SK-N-SH (cell line): ENCODE data around the gene MALRD1. TPM values are rescaled to one million over a fixed set of nuclear protein-coding genes. Genes with fewer than 3 reads are reported as not detected.

Experiments used
- CTCF ChIA-PET: fragments of 300-600, 350-600 bp; formaldehyde crosslinking; extraction: SDS; loops from one replicate; lab custom pipeline; 2021; lab: Yijun Ruan, JAX
- POLR2A ChIA-PET: fragments of 350-600 bp; sonication (Branson Sonifier 250); formaldehyde crosslinking; extraction: SDS; loops from one replicate; lab custom pipeline; 2020; ENCODE audit warnings: antibody characterized with exemption, inconsistent platforms; lab: Yijun Ruan, JAX
- DNase-seq: peaks from one replicate; pipeline ENCODE4 v3.0.0; 2012
- H2AFZ ChIP-seq: fragments of 200-600 bp; sonication (generic); 2 replicates; pipeline ENCODE4 v1.8.1; 2016; ENCODE audit warnings: antibody characterized with exemption, mild to moderate bottlenecking, low read depth
- H3F3A ChIP-seq: fragments of 200-600 bp; sonication (generic); replicated peaks from 2 replicates; pipeline ENCODE3; 2016; ENCODE audit warnings: antibody characterized with exemption, mild to moderate bottlenecking; ENCODE audit not compliant: insufficient read depth
- H3K27ac ChIP-seq, 2 experiments: fragments of 200-500 bp in 1 of 2; fragments of 200-600 bp in 1 of 2; sonication (Bioruptor generic) in 1 of 2; sonication (generic), shearing (Covaris generic) in 1 of 2; 2 replicates each; pipeline versions ENCODE4 v1.5.1 to v1.6.1; 2014 to 2016; ENCODE audit warnings: low read depth in 2 of 2, inconsistent platforms in 1 of 2, low read length in 1 of 2, mild to moderate bottlenecking in 1 of 2, mixed read lengths in 1 of 2
- H3K27me3 ChIP-seq: fragments of 200-600 bp; sonication (generic), shearing (Covaris generic); 2 replicates; pipeline ENCODE4 v1.6.1; 2016; ENCODE audit warnings: mixed run types; ENCODE audit not compliant: insufficient read depth
- H3K36me3 ChIP-seq, 2 experiments: fragments of 200-500 bp in 1 of 2; fragments of 200-600 bp in 1 of 2; sonication (Bioruptor generic) in 1 of 2; sonication (generic) in 1 of 2; replicated peaks in 1 of 2; 2 replicates each; pipeline versions ENCODE3 to v1.5.1; 2014 to 2016; ENCODE audit warnings: low read length in 1 of 2, mild to moderate bottlenecking in 1 of 2; ENCODE audit not compliant: insufficient read depth in 2 of 2, control insufficient read depth in 1 of 2
- H3K4me1 ChIP-seq, 2 experiments: fragments of 200-500 bp in 1 of 2; fragments of 200-600 bp in 1 of 2; sonication (Bioruptor generic) in 1 of 2; sonication (generic), shearing (Covaris generic) in 1 of 2; 2 replicates each; pipeline versions ENCODE4 v1.5.1 to v1.6.1; 2014 to 2016; ENCODE audit warnings: low read depth in 1 of 2, low read length in 1 of 2, mixed run types in 1 of 2; ENCODE audit not compliant: insufficient read depth in 2 of 2, control insufficient read depth in 1 of 2
- H3K4me2 ChIP-seq: fragments of 200-600 bp; sonication (generic), shearing (Covaris generic); 2 replicates; pipeline ENCODE4 v1.6.1; 2017; ENCODE audit warnings: mixed run types
- H3K4me3 ChIP-seq, 2 experiments: fragments of 200-500 bp in 1 of 2; fragments of 200-600 bp in 1 of 2; sonication (Bioruptor generic) in 1 of 2; sonication (generic), shearing (Covaris generic) in 1 of 2; 2 replicates each; pipeline versions ENCODE4 v1.5.1 to v1.8.1; 2014 to 2016; ENCODE audit warnings: low read depth in 2 of 2, inconsistent platforms in 1 of 2, low read length in 1 of 2, mild to moderate bottlenecking in 1 of 2, mixed read lengths in 1 of 2, moderate library complexity in 1 of 2
- H3K79me2 ChIP-seq: fragments of 200-600 bp; sonication (generic); 2 replicates; pipeline ENCODE4 v1.8.1; 2017; ENCODE audit warnings: mild to moderate bottlenecking; ENCODE audit not compliant: insufficient read depth
- H3K9ac ChIP-seq: fragments of 200-600 bp; sonication (generic); 2 replicates; pipeline ENCODE4 v1.6.1; 2017; ENCODE audit warnings: mixed run types
- H3K9me2 ChIP-seq: fragments of 200-600 bp; sonication (generic); 2 replicates; pipeline ENCODE4 v1.6.1; 2017; ENCODE audit warnings: mixed run types
- H3K9me3 ChIP-seq: fragments of 200-600 bp; sonication (generic); 2 replicates; pipeline ENCODE4 v1.6.1; 2017; ENCODE audit warnings: mixed run types, mild to moderate bottlenecking, moderate library complexity
- H4K20me1 ChIP-seq: fragments of 200-600 bp; sonication (generic); 2 replicates; pipeline ENCODE4 v1.6.1; 2017; ENCODE audit warnings: mild to moderate bottlenecking, mixed run types; ENCODE audit not compliant: insufficient read depth
- ELF1 ChIP-seq: IDR thresholded peaks from 2 replicates; pipeline ENCODE4 v1.4.0; 2012
- EP300 ChIP-seq, 2 experiments: IDR thresholded peaks; 2 replicates each; pipeline versions ENCODE4 v1.4.0 to v1.6.1; 2012; ENCODE audit warnings: borderline replicate concordance in 1 of 2, low read depth in 1 of 2, low read length in 1 of 2
- EZH2phosphoT487 ChIP-seq: fragments of 200-600 bp; sonication (generic); IDR thresholded peaks from 2 replicates; pipeline ENCODE4 v1.6.1; 2017; ENCODE audit warnings: low read depth, mixed run types, mild to moderate bottlenecking, antibody characterized with exemption, moderate library complexity, borderline replicate concordance
- FOSL2 ChIP-seq: IDR thresholded peaks from 2 replicates; pipeline ENCODE4 v1.4.0; 2012; ENCODE audit warnings: low read depth, mild to moderate bottlenecking, moderate library complexity, borderline replicate concordance
- FOXJ3 ChIP-seq: sonication (generic); formaldehyde crosslinking; IDR thresholded peaks from 2 replicates; pipeline ENCODE4 v1.5.1; 2020; ENCODE audit warnings: mild to moderate bottlenecking, missing genetic modification reagents
- FOXM1 ChIP-seq: IDR thresholded peaks from 2 replicates; pipeline ENCODE4 v1.4.0; 2012; ENCODE audit warnings: low read depth, mild to moderate bottlenecking
- GABPA ChIP-seq: IDR thresholded peaks from 2 replicates; pipeline ENCODE4 v1.4.0; 2012; ENCODE audit warnings: low read depth, mild to moderate bottlenecking
- GATA2 ChIP-seq: sonication (generic); formaldehyde crosslinking; IDR thresholded peaks from 2 replicates; pipeline ENCODE4 v1.5.0; 2020; ENCODE audit warnings: mild to moderate bottlenecking, missing genetic modification reagents
- JUND ChIP-seq: IDR thresholded peaks from 2 replicates; pipeline ENCODE4 v1.4.0; 2012
- MEF2A ChIP-seq: IDR thresholded peaks from 2 replicates; pipeline ENCODE4 v1.4.0; 2012; ENCODE audit warnings: low read depth, borderline replicate concordance
- MXI1 ChIP-seq: IDR thresholded peaks from 2 replicates; pipeline ENCODE4 v1.6.1; 2012; ENCODE audit warnings: mild to moderate bottlenecking, low read depth, low read length, improper control_type of control experiment
- NFIC ChIP-seq: IDR thresholded peaks from 2 replicates; pipeline ENCODE4 v1.4.0; 2012; ENCODE audit warnings: borderline replicate concordance
- POLR2AphosphoS5 ChIP-seq: IDR thresholded peaks from 2 replicates; pipeline ENCODE4 v1.6.1; 2012; ENCODE audit warnings: low read depth, low read length
- RAD21 ChIP-seq: IDR thresholded peaks from 2 replicates; pipeline ENCODE4 v1.6.1; 2012; ENCODE audit warnings: mild to moderate bottlenecking, low read length
- RXRA ChIP-seq: IDR thresholded peaks from 2 replicates; pipeline ENCODE4 v1.4.0; 2012; ENCODE audit warnings: low read depth, mild to moderate bottlenecking, borderline replicate concordance
- TCF12 ChIP-seq: IDR thresholded peaks from 2 replicates; pipeline ENCODE4 v1.4.0; 2012
- WGBS: methylation state at CpG from one replicate; pipeline ENCODE4 v1.1.6; 2017; ENCODE audit warnings: low lambda C conversion rate; 5-methylcytosine and 5-hydroxymethylcytosine counted together
- polyA plus RNA-seq, 3 experiments: library from polyadenylated mRNA; depleted of rRNA; stranded (reverse); fragments of >200 nt; gene quantifications; 2 replicates each; pipeline ENCODE4 v1.2.3, GENCODE V29; 2012
- TF ChIP-seq, protein P1 (sequence below): IDR thresholded peaks from 2 replicates; pipeline ENCODE4 v1.6.1; 2012; ENCODE audit warnings: mild to moderate bottlenecking, low read depth, low read length, moderate library complexity
- TF ChIP-seq, protein P2 (sequence below): IDR thresholded peaks from 2 replicates; pipeline ENCODE4; 2012
- TF ChIP-seq, protein P3 (sequence below): IDR thresholded peaks from 2 replicates; pipeline ENCODE4 v1.4.0; 2012; ENCODE audit warnings: low read depth
- TF ChIP-seq, protein P4 (sequence below): fragments of 200-600 bp; sonication (generic); IDR thresholded peaks from 2 replicates; pipeline ENCODE4 v1.6.1; 2017; ENCODE audit warnings: antibody characterized with exemption, mild to moderate bottlenecking, moderate library complexity
- TF ChIP-seq, protein P5 (sequence below): fragments of 150-350 bp; IDR thresholded peaks from 2 replicates; pipeline ENCODE4 v1.6.1; 2017; ENCODE audit warnings: antibody characterized with exemption, low read length, low read depth, borderline replicate concordance
- TF ChIP-seq, protein P6 (sequence below): fragments of 150-350 bp; IDR thresholded peaks from 2 replicates; pipeline ENCODE4 v1.6.1; 2016; ENCODE audit warnings: mild to moderate bottlenecking, low read depth, low read length

MALRD1 gene
- polyA plus RNA-seq, 1 of the 3 experiments (the other 2 are of a cell fraction), result not detected

DNA sequence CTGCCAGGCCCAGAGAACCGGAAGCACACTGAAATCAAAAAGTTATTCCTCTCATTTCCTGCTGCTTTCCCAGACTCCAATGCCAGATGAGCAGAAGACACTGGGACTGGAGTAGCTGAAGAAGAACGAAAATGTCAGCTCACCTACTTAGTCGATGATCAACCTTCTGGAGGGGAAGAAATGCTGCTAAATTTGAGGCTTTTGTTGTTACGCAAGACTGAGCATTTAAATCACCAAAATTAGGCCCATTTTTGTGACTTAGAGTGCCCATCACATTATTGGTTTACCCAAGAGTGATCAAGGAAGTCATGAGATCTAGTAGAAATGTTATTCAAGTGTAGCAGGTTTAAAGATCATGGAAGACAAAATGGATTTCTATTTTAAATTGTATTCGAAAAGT lies 585.6 kb downstream of the MALRD1 start (continued):
- TF ChIP-seq, protein P1, sequence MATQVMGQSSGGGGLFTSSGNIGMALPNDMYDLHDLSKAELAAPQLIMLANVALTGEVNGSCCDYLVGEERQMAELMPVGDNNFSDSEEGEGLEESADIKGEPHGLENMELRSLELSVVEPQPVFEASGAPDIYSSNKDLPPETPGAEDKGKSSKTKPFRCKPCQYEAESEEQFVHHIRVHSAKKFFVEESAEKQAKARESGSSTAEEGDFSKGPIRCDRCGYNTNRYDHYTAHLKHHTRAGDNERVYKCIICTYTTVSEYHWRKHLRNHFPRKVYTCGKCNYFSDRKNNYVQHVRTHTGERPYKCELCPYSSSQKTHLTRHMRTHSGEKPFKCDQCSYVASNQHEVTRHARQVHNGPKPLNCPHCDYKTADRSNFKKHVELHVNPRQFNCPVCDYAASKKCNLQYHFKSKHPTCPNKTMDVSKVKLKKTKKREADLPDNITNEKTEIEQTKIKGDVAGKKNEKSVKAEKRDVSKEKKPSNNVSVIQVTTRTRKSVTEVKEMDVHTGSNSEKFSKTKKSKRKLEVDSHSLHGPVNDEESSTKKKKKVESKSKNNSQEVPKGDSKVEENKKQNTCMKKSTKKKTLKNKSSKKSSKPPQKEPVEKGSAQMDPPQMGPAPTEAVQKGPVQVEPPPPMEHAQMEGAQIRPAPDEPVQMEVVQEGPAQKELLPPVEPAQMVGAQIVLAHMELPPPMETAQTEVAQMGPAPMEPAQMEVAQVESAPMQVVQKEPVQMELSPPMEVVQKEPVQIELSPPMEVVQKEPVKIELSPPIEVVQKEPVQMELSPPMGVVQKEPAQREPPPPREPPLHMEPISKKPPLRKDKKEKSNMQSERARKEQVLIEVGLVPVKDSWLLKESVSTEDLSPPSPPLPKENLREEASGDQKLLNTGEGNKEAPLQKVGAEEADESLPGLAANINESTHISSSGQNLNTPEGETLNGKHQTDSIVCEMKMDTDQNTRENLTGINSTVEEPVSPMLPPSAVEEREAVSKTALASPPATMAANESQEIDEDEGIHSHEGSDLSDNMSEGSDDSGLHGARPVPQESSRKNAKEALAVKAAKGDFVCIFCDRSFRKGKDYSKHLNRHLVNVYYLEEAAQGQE, result no peak
- no peak for TF ChIP-seq EZH2phosphoT487
- no peak for TF ChIP-seq RAD21
- no peak for TF ChIP-seq GABPA
- no peak for TF ChIP-seq POLR2AphosphoS5
- no peak for TF ChIP-seq NFIC
- TF ChIP-seq, protein P2, sequence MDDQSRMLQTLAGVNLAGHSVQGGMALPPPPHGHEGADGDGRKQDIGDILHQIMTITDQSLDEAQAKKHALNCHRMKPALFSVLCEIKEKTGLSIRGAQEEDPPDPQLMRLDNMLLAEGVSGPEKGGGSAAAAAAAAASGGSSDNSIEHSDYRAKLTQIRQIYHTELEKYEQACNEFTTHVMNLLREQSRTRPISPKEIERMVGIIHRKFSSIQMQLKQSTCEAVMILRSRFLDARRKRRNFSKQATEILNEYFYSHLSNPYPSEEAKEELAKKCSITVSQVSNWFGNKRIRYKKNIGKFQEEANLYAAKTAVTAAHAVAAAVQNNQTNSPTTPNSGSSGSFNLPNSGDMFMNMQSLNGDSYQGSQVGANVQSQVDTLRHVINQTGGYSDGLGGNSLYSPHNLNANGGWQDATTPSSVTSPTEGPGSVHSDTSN, result no peak
- TF ChIP-seq, all 33 proteins: peak for 0

DNA sequence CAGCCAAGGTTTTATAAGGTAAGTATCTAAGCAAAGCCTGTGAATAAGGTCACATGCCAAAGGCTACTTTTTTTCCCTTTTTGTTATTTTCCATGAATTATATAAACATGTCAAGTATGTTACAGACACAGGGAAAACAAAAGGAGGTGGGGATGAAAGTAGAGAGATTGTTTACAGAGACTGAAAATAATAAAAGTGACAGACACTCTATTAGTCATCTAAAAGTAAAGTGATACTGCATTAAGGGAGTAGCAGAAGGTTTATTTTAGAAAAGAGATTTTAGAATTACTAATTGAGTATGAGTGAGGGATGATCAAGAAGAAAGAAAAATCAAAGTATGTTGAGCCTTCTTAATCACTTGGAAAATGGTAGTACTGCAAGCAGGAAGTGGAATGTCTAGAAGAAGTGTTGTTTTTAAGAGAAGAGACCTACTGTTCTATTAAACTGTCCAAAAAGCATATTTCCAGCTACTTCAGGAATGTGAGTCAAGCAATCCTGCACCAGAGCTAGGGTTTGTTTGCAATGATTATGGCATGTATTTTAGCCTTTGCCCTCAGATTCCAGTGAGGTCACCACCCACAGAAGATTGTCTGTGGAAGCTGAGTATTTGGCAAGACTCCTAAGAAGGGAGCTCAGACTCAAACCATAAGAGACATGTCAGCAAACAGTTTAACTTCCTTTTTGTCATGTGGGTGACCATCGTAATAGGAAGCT lies 589.7 kb downstream of the MALRD1 start:
- POLR2A ChIA-PET, result interaction anchor here (0.6 kb wide), 1 partner anchor 954 kb away, joined by 3 read pairs; no protein-coding TSS in a partner anchor
- Histone ChIP-seq H3K9me3 (no peaks in the 10 kb centered on the region), H3K79me2 (no peaks in the 10 kb centered on the region), H3K27ac (peak overlapping the region; percentile 67 to 86; a peak in 3 of 4 replicates), H3K4me1 (peaks cover 0 to 6% of the 10 kb centered on the region in 2 experiments; a peak in 2 of 4 replicates), H3K4me3 (no peak overlapping the region), H3K4me2 (peak overlapping the region; percentile 41), H2AFZ (peak overlapping the region; percentile 80), H3K36me3 (no peaks in the 10 kb centered on the region), H4K20me1 (no peaks in the 10 kb centered on the region), H3F3A (peaks cover 13% of the 10 kb centered on the region), H3K9me2 (no peaks in the 10 kb centered on the region), H3K9ac (no peak overlapping the region), H3K27me3 (no peaks in the 10 kb centered on the region)
- WGBS, result 26% methylated on average over 1 of the region's 1 CpG
- CTCF ChIA-PET, result no interaction called here
- no peak for DNase-seq
- TF ChIP-seq, protein P3, sequence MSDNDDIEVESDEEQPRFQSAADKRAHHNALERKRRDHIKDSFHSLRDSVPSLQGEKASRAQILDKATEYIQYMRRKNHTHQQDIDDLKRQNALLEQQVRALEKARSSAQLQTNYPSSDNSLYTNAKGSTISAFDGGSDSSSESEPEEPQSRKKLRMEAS, result no peak
- no peak for TF ChIP-seq FOXM1
- TF ChIP-seq EP300 (IDR thresholded peaks at IDR 0.05; ENCODE audit: borderline replicate concordance in 1 of 2, low read depth in 1 of 2, low read length in 1 of 2), result peak in 1 of 2 experiments; percentile 74; a peak in 1 of 4 replicates
- TF ChIP-seq JUND, result peak; percentile 52
- no peak for TF ChIP-seq GATA2 (CRISPR knock-in tag)
- no peak for TF ChIP-seq EZH2phosphoT487
- TF ChIP-seq POLR2AphosphoS5, result peak; percentile 32; the same call in 1 of the 2 replicates
- TF ChIP-seq MEF2A, result peak; percentile 46; the same call in 1 of the 2 replicates
- TF ChIP-seq, protein P4, sequence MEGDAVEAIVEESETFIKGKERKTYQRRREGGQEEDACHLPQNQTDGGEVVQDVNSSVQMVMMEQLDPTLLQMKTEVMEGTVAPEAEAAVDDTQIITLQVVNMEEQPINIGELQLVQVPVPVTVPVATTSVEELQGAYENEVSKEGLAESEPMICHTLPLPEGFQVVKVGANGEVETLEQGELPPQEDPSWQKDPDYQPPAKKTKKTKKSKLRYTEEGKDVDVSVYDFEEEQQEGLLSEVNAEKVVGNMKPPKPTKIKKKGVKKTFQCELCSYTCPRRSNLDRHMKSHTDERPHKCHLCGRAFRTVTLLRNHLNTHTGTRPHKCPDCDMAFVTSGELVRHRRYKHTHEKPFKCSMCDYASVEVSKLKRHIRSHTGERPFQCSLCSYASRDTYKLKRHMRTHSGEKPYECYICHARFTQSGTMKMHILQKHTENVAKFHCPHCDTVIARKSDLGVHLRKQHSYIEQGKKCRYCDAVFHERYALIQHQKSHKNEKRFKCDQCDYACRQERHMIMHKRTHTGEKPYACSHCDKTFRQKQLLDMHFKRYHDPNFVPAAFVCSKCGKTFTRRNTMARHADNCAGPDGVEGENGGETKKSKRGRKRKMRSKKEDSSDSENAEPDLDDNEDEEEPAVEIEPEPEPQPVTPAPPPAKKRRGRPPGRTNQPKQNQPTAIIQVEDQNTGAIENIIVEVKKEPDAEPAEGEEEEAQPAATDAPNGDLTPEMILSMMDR, result no peak
- TF ChIP-seq FOSL2, result peak; percentile 39; the same call in 1 of the 2 replicates
- TF ChIP-seq MXI1, result no peak
- peak; percentile 89; the same call in 1 of the 2 replicates for TF ChIP-seq RXRA
- TF ChIP-seq, protein P5, sequence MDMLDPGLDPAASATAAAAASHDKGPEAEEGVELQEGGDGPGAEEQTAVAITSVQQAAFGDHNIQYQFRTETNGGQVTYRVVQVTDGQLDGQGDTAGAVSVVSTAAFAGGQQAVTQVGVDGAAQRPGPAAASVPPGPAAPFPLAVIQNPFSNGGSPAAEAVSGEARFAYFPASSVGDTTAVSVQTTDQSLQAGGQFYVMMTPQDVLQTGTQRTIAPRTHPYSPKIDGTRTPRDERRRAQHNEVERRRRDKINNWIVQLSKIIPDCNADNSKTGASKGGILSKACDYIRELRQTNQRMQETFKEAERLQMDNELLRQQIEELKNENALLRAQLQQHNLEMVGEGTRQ, result no peak
- TF ChIP-seq, protein P6, sequence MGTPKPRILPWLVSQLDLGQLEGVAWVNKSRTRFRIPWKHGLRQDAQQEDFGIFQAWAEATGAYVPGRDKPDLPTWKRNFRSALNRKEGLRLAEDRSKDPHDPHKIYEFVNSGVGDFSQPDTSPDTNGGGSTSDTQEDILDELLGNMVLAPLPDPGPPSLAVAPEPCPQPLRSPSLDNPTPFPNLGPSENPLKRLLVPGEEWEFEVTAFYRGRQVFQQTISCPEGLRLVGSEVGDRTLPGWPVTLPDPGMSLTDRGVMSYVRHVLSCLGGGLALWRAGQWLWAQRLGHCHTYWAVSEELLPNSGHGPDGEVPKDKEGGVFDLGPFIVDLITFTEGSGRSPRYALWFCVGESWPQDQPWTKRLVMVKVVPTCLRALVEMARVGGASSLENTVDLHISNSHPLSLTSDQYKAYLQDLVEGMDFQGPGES, result no peak
- no peak for TF ChIP-seq FOXJ3
- peak; percentile 86 for TF ChIP-seq TCF12
- TF ChIP-seq RAD21, result no peak
- peak; percentile 68 for TF ChIP-seq NFIC
- peak; percentile 23; the same call in 1 of the 2 replicates for TF ChIP-seq ELF1
